HG02610 (cell line): Measurements from ENCODE around the gene GRM8.

Experiments
- ATAC-seq: cut with Tn5 transposase; IDR thresholded peaks from one replicate; pipeline ENCODE4 v1.9.1; 2021; ENCODE audit warnings: mild to moderate bottlenecking, moderate library complexity; ENCODE audit not compliant: unreplicated experiment

The GRM8 gene

GRCh38 chr7:127151379-127151778, 101.4 kb downstream of the GRM8 start:
- ATAC-seq: no peak

DNA sequence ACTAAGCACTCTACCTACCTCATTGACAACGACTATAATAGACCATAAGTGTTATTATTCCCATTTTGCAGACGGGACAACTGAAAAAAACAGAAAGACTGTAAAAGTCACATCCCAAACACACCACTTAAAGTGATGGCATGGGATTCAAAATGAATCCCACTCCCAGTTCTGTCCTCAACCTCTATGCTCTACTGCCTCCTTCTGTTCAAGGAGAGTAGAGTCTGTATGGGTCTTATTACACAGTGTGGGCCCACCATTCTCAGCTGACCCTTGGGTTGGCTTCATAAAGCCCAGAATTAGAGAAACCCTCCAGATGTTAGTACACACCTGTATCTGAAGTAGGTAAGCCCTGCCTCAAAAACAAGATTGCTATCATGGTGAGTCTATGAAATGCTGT, 102.2 kb downstream of the GRM8 start:
- no peak for ATAC-seq

- ATAC-seq: no peak
Measured at GRCh38 chr7:127146746-127147536, 105.8 kb downstream of the GRM8 start.

DNA sequence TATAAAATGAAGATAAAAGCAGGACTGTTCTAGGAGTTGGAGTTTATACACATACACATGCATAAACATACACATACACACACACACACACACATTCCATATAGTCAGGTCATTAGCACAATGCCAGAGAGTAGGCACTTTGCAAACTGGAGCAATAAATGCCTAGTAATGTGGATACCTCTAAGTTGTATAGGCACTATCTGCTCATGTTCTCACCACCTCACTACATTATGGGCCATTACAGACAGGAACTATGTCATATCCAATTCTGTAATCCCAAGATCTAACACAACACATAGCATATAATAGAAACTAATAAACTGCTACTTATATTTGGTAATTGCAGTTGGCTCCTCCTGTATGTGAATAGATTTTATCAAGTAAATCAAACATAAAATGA, 115.6 kb downstream of the GRM8 start:
- no peak for ATAC-seq

DNA sequence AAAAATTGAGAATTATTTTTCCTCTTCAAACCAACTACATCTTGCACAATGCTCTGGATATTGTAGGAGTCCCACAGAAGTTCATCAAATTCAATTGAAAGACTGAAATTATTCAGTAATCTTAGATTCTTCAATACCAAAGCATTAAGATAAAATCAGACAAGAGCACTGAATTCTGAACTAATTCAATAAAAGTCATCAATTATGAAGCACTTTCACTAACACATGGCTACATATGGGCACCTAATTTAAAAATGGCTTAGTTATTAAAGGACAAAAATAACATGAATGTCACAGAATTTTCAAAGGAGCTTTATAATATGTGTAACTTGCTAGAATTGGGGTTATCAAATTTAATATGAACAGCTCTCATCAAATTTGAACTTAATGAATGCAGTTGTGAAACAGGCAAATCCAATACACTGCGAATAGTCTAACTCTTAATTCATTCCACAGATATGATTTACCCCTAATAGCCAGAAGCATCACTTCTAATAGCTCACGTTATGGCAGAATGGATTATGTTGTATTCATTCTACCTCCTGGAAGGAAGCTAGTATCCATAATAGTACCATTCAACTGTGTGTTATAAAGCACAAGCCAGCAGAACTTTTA, 116.8 kb downstream of the GRM8 start:
- no peak for ATAC-seq

DNA sequence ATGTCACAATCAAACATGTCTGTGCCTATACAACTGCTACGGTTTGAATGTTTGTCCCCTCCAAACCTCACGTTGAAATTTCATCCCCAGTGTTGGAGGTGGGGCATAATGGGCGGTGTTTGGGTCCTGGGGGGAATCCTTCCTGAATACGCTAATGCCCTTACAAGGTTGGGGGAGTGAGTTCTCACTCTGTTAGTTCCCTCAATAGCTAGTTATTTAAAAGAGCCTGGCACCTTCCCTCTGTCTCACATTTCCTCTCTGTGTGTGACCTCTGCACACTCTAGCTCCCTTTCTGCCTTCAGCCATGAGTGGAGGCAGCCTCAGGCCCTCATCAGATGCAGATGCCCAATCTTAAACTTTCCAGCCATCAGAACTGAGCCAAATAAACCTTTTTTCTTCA, 129.5 kb downstream of the GRM8 start:
- no peak for ATAC-seq

- no peak for ATAC-seq
Measured at GRCh38 chr7:127119517-127119916, 133.2 kb downstream of the GRM8 start.

DNA sequence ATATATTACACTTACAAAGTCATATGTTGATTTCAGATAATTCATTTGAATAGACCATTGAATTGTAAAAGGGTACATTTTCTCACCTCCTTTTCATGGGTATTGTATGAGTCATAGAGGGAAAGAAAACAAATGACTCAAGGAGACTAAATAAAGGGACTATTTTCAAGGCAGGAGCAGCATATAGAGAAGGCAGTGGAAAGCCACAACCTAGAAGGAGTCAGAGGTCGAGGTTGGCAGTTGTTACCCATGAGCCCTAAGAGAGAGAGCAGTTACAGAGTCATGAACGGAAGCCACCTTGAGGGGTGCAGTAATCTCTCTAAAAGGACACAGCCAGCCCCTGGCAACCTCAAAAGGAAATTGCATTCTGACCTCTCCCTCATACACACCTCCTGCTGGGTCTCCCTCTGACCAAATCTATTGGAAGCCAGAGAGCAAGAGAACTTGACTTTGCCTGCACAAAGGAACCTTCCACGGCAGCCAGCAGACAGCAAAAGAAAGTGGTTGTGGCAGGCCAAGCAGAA, 137.9 kb downstream of the GRM8 start:
- ATAC-seq: peak; percentile 69

DNA sequence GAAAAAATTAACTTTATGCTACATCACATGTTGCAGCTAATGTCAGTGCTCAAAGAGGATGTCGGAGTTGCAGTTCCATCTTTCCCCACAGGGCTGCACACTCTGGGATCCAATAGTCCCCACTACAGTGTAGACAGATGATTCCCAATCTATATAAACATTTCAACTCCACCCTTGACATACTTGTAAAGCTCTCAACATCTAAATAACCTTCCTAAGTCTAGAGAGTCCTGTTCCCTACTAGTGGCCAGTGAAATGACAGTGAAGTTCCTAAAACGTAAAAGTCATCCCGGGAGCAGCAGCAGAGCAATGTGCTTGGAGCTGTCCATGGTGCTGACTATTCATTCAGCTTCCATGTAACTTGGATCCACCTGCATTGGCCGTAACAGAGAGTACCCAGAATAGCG, 145.1 kb downstream of the GRM8 start:
- peak; percentile 76 for ATAC-seq

- ATAC-seq: no peak
Measured at GRCh38 chr7:127093340-127093739, 159.4 kb downstream of the GRM8 start.

- ATAC-seq: no peak
Measured at GRCh38 chr7:127091620-127092019, 161.1 kb downstream of the GRM8 start.

GRCh38 chr7:127089146-127089545, 163.6 kb downstream of the GRM8 start:
- no peak for ATAC-seq

GRCh38 chr7:127081539-127081938, 171.2 kb downstream of the GRM8 start:
- ATAC-seq: no peak

DNA sequence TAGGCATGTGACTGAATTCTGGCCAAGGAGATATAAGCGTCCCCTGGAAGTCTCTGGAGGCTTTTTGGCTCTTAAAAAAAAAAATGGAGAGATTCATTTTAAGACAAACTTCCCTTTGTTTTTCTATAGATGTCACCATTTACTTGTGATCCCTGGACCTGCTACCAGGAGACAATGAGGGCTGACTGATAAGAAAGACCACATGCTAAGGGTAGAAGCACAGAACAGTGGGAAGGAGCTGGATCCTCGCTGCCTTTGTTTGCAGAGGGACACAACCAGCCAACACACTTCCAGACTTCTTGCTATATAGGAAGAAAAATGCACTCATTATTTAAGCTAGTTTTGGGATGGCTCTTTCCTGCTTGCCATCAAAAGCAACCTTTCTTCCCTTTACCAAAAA, 172.2 kb downstream of the GRM8 start:
- no peak for ATAC-seq

GRCh38 chr7:127066974-127067373, 185.8 kb downstream of the GRM8 start:
- no peak for ATAC-seq

- ATAC-seq: no peak
Measured at GRCh38 chr7:127059475-127059874, 193.3 kb downstream of the GRM8 start.

- ATAC-seq: no peak
Measured at GRCh38 chr7:127057918-127058317, 194.8 kb downstream of the GRM8 start.

GRCh38 chr7:127056202-127056601, 196.5 kb downstream of the GRM8 start:
- no peak for ATAC-seq

DNA sequence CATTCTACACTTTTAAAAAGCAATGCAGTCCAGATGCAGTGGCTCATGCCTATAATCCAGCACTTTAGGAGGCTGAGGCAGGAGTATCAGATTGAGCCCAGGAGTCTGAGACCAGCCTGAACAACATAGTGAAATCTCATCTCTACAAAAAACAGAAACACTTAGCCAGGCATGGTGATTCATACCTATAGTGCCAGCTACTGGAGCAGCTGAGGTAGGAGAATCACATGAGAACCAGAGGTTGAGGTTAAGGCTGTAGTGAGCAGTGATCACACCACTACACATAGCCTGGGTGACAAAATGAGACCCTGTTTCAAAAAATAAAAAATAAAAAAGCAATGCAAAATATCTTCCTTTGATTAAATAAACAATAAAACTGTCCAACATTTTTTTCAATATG, 205.2 kb downstream of the GRM8 start:
- ATAC-seq: no peak

DNA sequence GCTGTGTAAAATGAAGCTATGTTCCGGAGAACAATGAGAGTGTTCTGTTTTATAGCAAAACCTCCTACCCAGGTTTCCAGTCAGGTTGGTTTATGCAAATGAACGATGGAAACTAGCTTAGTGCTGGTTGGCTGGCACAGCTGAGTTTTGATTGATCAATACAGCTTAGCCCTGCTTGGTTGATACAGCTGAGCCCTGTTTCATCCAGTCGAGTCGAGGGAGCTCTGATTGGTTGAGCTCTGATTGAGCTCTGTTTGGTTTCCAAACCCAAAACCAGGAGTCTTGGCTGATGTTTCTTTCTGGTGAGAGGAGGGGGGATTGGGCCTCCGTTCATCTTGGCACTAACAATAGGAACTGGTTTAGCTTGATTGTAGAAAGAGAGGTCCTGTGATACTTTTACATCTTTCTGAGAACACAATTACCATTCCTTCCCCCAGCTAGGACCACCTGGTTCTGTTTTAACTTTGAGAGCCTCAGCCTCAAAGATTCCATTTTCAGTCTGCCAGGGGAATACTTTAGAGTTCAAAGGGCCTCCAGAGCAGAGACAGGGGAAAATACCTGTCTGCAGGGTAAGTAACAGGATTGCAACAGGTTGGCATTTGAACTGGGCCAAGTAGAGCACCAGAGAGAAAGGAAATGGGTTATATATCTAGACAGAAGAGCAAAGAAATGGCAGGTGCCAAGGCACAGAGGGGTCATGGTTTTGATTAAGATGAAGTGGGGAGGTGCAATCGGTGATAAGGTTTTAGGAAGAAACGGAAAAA, 210.9 kb downstream of the GRM8 start:
- no peak for ATAC-seq

DNA sequence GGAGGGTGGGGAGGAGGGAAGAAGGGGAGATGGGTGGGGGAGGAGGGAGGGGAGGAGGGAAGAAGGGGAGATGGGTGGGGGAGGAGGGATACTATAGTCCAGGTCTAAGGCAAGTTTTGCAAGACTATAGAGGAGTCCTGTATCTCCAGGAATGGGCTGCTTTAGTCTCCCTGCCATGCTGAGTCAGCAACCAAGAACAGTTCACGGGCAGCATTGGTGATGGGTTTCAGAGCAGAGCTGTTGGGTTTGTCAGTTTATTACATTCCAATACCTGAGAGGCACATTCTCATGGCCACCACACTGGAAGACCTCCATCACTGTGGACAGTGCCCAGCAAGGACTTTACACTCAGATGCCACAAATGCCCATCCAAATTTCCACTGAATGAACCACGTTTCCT, 212.7 kb downstream of the GRM8 start:
- ATAC-seq: no peak

DNA sequence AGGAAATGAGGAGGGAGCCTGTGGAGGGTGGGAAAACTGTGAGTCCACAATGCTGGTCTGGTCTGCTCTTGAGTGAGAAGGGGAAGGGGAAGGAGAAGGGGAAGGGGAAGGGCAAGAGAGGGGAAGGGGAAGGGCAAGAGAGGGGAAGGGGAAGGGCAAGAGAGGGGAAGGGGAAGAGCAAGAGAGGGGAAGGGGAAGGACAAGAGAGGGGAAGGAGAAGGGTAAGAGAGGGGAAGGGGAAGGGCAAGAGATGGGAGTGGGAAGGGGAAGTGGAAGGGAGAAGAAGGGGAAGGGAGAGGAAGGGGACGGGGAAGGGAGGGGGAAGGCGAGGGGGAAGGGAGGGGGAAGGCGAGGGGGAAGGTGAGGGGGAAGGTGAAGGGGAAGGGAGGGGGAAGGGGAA, 213.2 kb downstream of the GRM8 start:
- no peak for ATAC-seq
